Breast epithelium (tissue), 4 donors: ENCODE data around the gene MDM4. TPM values are rescaled to one million over a fixed set of nuclear protein-coding genes. Genes with fewer than 3 reads are reported as not detected.

ENCODE experiments used
- DNase-seq, 2 donors: peaks; one replicate each; pipeline ENCODE4 v3.0.0-alpha.2; 2019; ENCODE audit warnings: low spot score in 2 of 2
- H3K27ac ChIP-seq, 2 donors: fragments of 200-600 bp; sonication (generic) in 1 of 2; one replicate each; pipeline ENCODE4 v1.5.1; 2016 to 2019; ENCODE audit warnings: mild to moderate bottlenecking in 1 of 2
- H3K27me3 ChIP-seq, 2 donors: fragments of 200-600 bp; sonication (generic) in 1 of 2; one replicate each; pipeline versions ENCODE4 v1.5.1 to v1.6.0; 2017 to 2019; ENCODE audit warnings: control low read depth in 1 of 2, mild to moderate bottlenecking in 1 of 2
- H3K36me3 ChIP-seq: fragments of 200-600 bp; one replicate; pipeline ENCODE4 v1.5.1; 2019
- H3K4me1 ChIP-seq, 2 donors: fragments of 200-600 bp; sonication (generic); one replicate each; pipeline ENCODE4 v1.5.1; 2016 to 2019; ENCODE audit warnings: control low read depth in 1 of 2
- H3K4me3 ChIP-seq, 3 donors: fragments of 200-600 bp; sonication (generic); 1 replicate in 2 of 3; 2 replicates in 1 of 3; pipeline ENCODE4 v1.5.1; 2016 to 2019; ENCODE audit warnings: mild to moderate bottlenecking in 3 of 3, moderate library complexity in 2 of 3
- H3K9me3 ChIP-seq, 2 donors: fragments of 200-600 bp; sonication (generic) in 1 of 2; one replicate each; pipeline ENCODE4 v1.5.1; 2016 to 2019; ENCODE audit warnings: control low read depth in 1 of 2
- POLR2A ChIP-seq: fragments of 450-650 bp; IDR thresholded peaks from one replicate; pipeline ENCODE4 v1.6.1; 2016; ENCODE audit warnings: antibody characterized with exemption, mild to moderate bottlenecking, moderate library complexity
- POLR2AphosphoS5 ChIP-seq, 3 donors: sonication (generic); formaldehyde crosslinking; IDR thresholded peaks; one replicate each; pipeline ENCODE4 v1.6.1; 2017; ENCODE audit warnings: antibody characterized with exemption in 3 of 3
- intact Hi-C: fragments of 100-400 bp; cut with DNase I; formaldehyde crosslinking; loops from one replicate; pipeline ENCODE4 v1.15.1; 2023; ENCODE audit warnings: low total_unique reads
- total RNA-seq, 3 donors: library from RNA; depleted of rRNA; stranded (reverse); fragments of >200 nt; gene quantifications; one replicate each; pipeline ENCODE4 v1.1.0, GENCODE V29; 2016
- TF ChIP-seq, protein P1 (sequence below), 3 donors: fragments of 450-650 bp; IDR thresholded peaks; one replicate each; pipeline ENCODE4 v1.5.1; 2016 to 2017; ENCODE audit warnings: antibody characterized with exemption in 3 of 3, mild to moderate bottlenecking in 3 of 3, moderate library complexity in 3 of 3

MDM4 gene
- total RNA-seq, 3 donors from 2014 or later = 63.5 to 128 (median 103) TPM

- H3K4me1 ChIP-seq = peaks cover 0 to 6% of the 10 kb centered on the region in 2 donors
- H3K27ac ChIP-seq = no peak overlapping the region
- no peaks in the 10 kb centered on the region for H3K27me3 ChIP-seq
- intact Hi-C loops = no loop called here
- TF ChIP-seq POLR2A = no peak
- H3K4me3 ChIP-seq = peak overlapping the region in 2 of 3 donors; percentile 40 to 62
- H3K9me3 ChIP-seq = no peaks in the 10 kb centered on the region
- no peaks in the 10 kb centered on the region for H3K36me3 ChIP-seq
- DNase-seq = no peak
Observed at GRCh38 chr1:204579681-204580080, 63.5 kb downstream of the MDM4 start.

DNA sequence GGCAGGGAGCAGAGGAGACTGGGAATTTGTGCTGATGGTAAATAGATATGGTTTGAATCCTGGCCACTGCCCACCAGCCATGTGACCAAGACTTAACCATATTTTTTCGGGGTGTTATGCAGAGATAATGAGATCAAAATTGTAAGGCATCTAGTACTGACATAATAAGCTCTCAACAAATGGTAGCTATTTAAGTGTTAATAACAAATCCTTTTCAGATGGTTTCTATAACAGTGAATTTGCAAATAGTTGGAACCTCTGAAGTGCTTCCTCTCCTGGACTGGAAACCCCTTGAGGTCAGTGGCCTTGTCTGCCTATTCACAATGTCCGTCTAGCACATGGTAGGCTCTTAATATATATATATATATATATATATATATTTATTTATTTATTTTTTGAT is 64.7 kb downstream of the MDM4 start:
- intact Hi-C loops = no loop called here
- Histone ChIP-seq H3K4me1 (peaks cover 0 to 7% of the 10 kb centered on the region in 2 donors), H3K9me3 (no peaks in the 10 kb centered on the region), H3K4me3 (no peak overlapping the region), H3K27ac (no peak overlapping the region), H3K27me3 (no peaks in the 10 kb centered on the region), H3K36me3 (no peaks in the 10 kb centered on the region)
- TF ChIP-seq POLR2AphosphoS5 (IDR thresholded peaks at IDR 0.05) (no peak), POLR2A (no peak)
- TF ChIP-seq, protein P1, sequence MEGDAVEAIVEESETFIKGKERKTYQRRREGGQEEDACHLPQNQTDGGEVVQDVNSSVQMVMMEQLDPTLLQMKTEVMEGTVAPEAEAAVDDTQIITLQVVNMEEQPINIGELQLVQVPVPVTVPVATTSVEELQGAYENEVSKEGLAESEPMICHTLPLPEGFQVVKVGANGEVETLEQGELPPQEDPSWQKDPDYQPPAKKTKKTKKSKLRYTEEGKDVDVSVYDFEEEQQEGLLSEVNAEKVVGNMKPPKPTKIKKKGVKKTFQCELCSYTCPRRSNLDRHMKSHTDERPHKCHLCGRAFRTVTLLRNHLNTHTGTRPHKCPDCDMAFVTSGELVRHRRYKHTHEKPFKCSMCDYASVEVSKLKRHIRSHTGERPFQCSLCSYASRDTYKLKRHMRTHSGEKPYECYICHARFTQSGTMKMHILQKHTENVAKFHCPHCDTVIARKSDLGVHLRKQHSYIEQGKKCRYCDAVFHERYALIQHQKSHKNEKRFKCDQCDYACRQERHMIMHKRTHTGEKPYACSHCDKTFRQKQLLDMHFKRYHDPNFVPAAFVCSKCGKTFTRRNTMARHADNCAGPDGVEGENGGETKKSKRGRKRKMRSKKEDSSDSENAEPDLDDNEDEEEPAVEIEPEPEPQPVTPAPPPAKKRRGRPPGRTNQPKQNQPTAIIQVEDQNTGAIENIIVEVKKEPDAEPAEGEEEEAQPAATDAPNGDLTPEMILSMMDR (IDR thresholded peaks at IDR 0.05) = no peak
- DNase-seq = no peak

DNA sequence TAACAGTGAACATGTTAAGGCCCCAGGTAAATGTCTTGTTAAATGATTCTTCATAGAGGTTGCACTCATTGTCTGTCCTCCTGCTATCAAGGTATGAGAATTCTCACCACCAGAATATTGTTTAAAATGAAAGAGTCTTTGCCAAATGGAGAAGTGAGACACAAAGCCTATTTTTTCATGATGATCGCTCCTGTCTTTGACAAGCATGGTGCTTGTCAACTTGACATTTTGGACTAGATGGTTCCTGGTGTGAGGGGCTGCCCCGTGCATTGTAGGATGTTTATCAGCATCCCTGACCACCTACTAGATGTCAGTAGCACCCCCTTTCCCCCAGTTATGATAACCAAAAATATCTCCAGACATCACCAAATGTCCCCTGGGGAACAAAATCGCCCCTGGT is 65.6 kb downstream of the MDM4 start:
- intact Hi-C loops = no loop called here
- Histone ChIP-seq H3K27ac (no peak overlapping the region), H3K9me3 (no peaks in the 10 kb centered on the region), H3K36me3 (no peaks in the 10 kb centered on the region), H3K4me3 (no peak overlapping the region), H3K4me1 (peaks cover 0 to 7% of the 10 kb centered on the region in 2 donors), H3K27me3 (no peaks in the 10 kb centered on the region)
- DNase-seq = no peak
- TF ChIP-seq POLR2A (no peak), POLR2AphosphoS5 (IDR thresholded peaks at IDR 0.05) (no peak)
- TF ChIP-seq, protein P1 (IDR thresholded peaks at IDR 0.05) = no peak

GRCh38 chr1:204583909-204584632 is 67.9 kb downstream of the MDM4 start:
- peak overlapping the region in 1 of 2 donors; percentile 66 for H3K27ac ChIP-seq
- H3K9me3 ChIP-seq = no peaks in the 10 kb centered on the region
- H3K4me3 ChIP-seq = no peak overlapping the region
- intact Hi-C loops = no loop called here
- DNase-seq = peak; percentile 69 to 72
- H3K4me1 ChIP-seq = peaks cover 0 to 7% of the 10 kb centered on the region in 2 donors
- H3K36me3 ChIP-seq = no peaks in the 10 kb centered on the region
- no peaks in the 10 kb centered on the region for H3K27me3 ChIP-seq
- TF ChIP-seq POLR2AphosphoS5 (IDR thresholded peaks at IDR 0.05) = peak in 1 of 3 donors; percentile 14
- TF ChIP-seq, protein P1 (IDR thresholded peaks at IDR 0.05) = no peak

DNA sequence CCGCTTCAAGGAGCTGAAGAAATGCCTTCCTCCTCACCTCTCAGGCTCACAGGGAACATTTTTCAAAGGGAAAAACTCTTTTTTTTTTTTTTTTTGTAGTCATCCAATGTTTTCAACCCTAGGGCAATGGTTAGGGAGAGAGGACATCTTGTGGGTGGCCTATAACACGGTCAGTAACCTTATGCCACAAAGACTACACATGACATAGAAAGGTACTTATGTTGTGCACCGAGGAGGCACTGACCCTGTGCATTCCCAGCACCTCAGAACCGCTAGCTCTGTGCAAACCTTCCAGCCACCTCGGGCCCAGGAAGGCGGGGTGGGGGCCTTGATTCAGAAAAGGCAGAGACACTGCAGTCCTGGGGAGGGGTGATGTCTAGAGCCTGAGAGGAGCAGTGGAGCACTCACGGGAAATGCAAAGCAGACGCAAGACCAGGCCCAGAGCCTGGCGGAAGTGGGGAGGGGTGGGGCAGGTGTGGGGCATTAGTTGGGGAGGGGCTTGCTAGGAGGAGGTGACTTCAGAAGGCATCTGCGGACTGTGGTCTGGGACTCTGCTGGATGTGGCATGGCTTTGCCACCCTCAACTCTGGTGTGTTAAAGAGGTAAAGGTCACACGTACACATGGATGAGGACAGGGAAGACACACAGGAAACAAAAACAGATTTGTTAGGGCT is 68.6 kb downstream of the MDM4 start:
- Histone ChIP-seq H3K36me3 (no peaks in the 10 kb centered on the region), H3K4me3 (no peak overlapping the region), H3K27ac (peak overlapping the region in 1 of 2 donors; percentile 66), H3K27me3 (no peaks in the 10 kb centered on the region), H3K9me3 (no peaks in the 10 kb centered on the region), H3K4me1 (peaks cover 0 to 7% of the 10 kb centered on the region in 2 donors)
- DNase-seq = no peak
- intact Hi-C loops = no loop called here
- TF ChIP-seq POLR2AphosphoS5 (IDR thresholded peaks at IDR 0.05) = no peak
- TF ChIP-seq, protein P1 (IDR thresholded peaks at IDR 0.05) = no peak
- TF ChIP-seq POLR2A = no peak
